PC-3 (cell line): ENCODE measurements around the gene NPHS2.

Source experiments
- EZH2 ChIP-seq: fragments of 300-600 bp; sonication (generic); IDR thresholded peaks from one replicate; pipeline ENCODE4 v1.6.1; 2017; ENCODE audit warnings: antibody characterized with exemption, mild to moderate bottlenecking, low read length; ENCODE audit not compliant: unreplicated experiment
- EZH2phosphoT487 ChIP-seq: fragments of 300-600 bp; sonication (generic); IDR thresholded peaks from 2 replicates; pipeline ENCODE4 v1.6.1; 2018; ENCODE audit warnings: mild to moderate bottlenecking, antibody characterized with exemption, low read length, borderline replicate concordance
- TF ChIP-seq, protein P1 (sequence below): fragments of 300-600 bp; sonication (generic); conservative IDR thresholded peaks from 2 replicates; pipeline ENCODE4 v1.5.1; 2017; ENCODE audit warnings: antibody characterized with exemption, low read depth, mild to moderate bottlenecking, low read length

GRCh38 chr1:179588425-179589024 is 12.8 kb upstream of the NPHS2 start:
- TF ChIP-seq EZH2 (no peak), EZH2phosphoT487 (no peak)
- TF ChIP-seq, protein P1, sequence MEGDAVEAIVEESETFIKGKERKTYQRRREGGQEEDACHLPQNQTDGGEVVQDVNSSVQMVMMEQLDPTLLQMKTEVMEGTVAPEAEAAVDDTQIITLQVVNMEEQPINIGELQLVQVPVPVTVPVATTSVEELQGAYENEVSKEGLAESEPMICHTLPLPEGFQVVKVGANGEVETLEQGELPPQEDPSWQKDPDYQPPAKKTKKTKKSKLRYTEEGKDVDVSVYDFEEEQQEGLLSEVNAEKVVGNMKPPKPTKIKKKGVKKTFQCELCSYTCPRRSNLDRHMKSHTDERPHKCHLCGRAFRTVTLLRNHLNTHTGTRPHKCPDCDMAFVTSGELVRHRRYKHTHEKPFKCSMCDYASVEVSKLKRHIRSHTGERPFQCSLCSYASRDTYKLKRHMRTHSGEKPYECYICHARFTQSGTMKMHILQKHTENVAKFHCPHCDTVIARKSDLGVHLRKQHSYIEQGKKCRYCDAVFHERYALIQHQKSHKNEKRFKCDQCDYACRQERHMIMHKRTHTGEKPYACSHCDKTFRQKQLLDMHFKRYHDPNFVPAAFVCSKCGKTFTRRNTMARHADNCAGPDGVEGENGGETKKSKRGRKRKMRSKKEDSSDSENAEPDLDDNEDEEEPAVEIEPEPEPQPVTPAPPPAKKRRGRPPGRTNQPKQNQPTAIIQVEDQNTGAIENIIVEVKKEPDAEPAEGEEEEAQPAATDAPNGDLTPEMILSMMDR: no peak
